HG02938 (cell line): ENCODE results near the gene MAP2K7.
"Not testable (repeated sequence)": the region's sequence is repeated elsewhere in the genome, so short reads cannot be mapped to it uniquely, and the experiment has no call there.

Experiments
- ATAC-seq: cut with Tn5 transposase; IDR thresholded peaks from one replicate; pipeline ENCODE4 v1.9.1; 2021; ENCODE audit warnings: mild to moderate bottlenecking, moderate library complexity; ENCODE audit not compliant: unreplicated experiment

The MAP2K7 gene

GRCh38 chr19:7883105-7883504, 20.6 kb upstream of the MAP2K7 start:
- no peak for ATAC-seq

DNA sequence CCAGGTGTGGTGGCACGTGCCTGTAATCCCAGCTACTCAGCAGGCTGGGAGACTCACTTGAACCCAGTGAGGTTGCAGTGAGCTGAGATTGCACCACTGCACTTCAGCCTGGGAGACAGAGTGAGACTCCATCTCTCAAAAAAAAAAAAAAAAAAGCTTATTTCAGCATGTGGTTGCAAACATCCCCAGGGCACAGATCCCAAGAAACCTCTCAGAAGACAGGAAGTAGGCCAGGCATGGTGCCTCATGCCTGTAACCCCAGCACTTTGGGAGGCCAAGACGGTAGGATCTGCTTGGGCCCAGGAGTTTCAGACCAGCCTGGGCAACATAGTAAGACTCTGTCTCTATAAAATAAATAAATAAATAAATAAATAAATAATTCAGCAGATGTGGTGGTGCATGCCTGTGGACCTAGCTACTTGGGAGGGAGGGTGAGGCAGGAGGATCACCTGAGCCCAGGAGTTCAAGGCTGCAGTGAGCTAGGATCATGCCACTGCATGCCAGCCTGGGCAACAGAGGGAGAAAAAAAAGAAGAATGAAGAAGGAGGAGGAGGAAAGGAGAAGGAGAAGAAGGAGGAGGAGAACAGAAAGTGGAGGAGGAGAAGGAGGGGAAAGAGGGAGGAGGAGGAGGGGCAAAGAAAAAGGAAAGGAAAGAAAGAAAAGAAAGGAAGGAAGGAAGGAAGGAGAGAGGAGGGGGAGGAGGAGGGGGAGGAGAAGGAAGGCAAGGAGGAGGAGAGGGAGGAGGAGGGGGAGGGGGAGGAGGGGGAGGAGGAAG, 19.7 kb upstream of the MAP2K7 start:
- ATAC-seq, result no peak

DNA sequence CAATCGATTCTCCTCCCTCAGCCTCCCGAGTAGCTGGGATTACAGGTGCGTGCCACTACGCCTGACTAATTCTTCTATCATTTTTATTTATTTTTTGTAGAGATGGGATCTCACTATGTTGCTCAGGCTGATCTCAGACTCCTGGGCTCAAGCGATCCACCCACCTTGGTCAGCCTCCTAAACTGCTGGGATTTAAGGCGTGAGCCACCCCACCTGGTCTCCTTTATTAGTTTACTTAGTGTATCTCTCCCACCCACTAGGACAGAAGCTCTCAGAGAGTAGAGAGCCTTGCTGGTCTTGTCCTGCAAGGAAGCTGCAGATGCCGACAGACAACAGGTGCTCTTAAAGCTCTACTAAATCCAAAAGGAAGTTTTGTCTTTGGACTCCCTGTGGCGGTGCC, 17.9 kb upstream of the MAP2K7 start:
- ATAC-seq, result no peak

DNA sequence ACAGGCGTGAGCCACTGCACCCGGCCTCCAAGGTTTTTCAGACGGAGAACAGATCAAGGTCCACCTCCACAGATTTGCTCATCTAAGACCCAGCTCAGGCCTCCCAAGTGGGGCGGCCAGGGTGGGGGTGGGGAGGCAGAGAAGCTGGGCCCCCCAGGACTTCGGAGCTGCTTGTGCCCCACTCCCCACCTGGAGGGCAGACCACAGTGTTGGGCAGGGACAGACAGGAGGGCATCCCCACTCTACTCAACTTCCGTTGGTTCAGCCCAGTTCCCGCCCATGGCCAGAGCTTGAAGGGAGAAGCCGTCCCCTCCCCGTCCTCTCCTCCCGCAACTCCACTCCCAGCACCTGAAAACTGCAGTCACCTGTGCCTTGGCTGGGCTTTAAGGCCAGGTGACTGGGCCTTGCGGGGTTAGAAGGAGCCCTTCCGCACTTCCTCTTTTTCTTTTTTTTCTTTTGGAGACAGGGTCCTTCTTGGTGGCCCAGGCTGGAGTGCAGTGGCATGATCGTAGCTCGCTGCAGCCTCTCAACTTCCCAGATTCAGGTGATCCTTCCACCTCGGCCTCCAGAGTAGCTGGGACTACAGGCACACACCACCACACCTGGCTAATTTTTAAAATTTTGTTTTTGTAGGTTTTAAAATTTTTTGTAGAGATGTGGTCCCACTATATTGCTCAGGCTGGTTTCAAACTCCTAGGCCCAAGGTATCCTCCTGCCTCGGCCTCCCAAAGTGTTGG, 16.1 kb upstream of the MAP2K7 start:
- ATAC-seq, result no peak

- ATAC-seq, result no peak
Observed at GRCh38 chr19:7888145-7888825, 15.4 kb upstream of the MAP2K7 start, which contains the start of gene LRRC8E. Gene LRRC8E, plus strand, starts transcription at chr19:7888510. Its CDS starts 7,094 bp downstream, at chr19:7895604.

- no peak for ATAC-seq
Observed at GRCh38 chr19:7888826-7889217, 14.9 kb upstream of the MAP2K7 start.

GRCh38 chr19:7893362-7894101, 10.1 kb upstream of the MAP2K7 start:
- ATAC-seq, result not testable (repeated sequence)

DNA sequence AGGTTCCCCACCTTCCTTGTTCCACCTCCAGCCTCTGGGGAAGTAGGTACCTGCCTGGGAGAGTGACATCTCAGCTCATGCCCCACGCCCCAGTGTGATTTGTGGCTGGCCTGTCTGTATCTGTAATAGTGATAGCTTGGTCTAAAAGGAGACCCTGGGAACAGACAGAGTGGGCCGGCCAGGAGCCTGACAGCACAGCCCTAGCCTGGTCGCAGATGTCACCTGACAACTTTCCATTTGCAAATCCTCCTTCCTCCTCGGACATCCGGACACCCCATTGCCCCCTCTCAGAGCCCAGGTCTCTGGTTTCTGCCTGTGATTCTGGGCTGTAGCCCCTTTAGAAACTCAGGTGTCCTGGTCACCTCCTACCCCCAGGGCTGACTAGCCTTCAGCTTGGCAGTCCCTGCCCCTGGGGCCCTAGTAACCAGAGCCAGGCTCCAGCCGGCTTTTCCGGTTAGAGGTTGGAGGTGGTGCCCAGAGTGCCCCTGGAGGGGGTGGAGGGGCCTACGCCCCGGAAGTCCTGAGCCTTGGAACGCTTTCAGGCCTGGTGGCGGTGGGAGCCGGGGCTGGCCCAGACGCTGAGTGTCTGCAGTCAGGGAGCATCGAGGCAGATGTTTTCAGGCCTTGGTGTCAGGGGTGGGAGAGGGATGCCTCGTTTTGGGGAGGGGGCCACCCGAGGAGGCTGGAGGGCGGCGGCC, 8.9 kb upstream of the MAP2K7 start:
- ATAC-seq, result no peak

DNA sequence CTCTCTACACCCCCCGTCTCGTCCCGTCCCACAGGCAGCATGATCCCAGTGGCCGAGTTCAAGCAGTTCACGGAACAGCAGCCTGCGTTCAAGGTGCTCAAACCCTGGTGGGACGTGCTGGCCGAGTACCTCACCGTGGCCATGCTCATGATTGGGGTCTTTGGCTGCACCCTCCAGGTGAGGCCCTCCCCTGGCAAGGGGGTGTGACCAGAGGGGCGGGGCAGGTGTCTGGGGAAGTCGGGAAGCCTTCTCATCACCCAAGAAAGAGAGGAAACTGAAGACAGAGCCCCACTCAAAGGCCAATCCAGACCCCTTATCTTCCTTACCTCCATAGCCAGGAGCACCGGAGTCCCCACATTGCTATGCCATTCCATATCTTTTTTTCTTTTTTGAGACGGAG, 8.1 kb upstream of the MAP2K7 start:
- no peak for ATAC-seq

DNA sequence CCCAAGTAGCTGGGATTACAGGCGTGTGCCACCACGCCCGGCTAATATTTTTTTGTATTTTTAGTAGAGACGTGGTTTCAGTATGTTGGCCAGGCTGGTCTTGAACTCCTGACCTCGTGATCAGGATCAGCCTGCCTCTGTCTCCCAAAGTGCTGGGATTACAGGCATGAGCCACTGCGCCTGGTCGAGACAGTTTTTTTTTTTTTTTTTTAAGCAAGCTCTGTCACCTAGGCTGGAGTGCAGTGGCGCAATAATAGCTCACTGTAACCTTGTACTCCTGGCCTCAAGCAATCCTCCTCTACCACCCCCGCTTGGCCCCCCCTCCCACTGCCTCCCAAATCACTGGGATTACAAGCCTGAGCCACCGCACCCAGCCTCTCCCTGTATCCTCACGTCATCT, 6.4 kb upstream of the MAP2K7 start:
- no peak for ATAC-seq

DNA sequence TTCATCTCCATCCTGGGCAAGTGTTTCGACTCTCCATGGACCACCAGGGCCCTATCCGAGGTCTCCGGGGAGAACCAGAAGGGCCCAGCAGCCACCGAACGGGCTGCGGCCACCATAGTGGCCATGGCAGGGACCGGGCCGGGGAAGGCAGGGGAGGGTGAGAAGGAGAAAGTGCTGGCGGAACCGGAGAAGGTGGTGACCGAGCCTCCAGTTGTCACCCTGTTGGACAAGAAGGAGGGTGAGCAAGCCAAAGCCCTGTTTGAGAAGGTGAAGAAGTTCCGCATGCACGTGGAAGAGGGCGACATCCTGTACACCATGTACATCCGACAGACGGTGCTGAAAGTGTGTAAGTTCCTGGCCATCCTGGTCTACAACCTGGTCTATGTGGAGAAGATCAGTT, 4.7 kb upstream of the MAP2K7 start:
- ATAC-seq, result no peak

- ATAC-seq, result no peak
Observed at GRCh38 chr19:7899751-7900378, 3.8 kb upstream of the MAP2K7 start.

DNA sequence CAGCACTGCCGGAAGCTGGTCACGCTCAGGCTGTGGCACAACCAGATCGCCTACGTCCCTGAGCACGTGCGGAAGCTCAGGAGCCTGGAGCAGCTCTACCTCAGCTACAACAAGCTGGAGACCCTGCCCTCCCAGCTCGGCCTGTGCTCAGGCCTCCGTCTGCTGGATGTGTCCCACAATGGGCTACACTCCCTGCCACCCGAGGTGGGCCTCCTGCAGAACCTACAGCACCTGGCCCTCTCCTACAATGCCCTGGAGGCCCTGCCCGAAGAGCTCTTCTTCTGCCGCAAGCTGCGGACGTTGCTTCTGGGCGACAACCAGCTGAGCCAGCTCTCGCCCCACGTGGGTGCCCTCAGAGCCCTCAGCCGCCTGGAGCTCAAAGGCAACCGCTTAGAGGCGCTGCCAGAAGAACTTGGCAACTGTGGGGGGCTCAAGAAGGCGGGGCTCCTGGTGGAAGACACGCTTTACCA, 3.2 kb upstream of the MAP2K7 start:
- no peak for ATAC-seq

DNA sequence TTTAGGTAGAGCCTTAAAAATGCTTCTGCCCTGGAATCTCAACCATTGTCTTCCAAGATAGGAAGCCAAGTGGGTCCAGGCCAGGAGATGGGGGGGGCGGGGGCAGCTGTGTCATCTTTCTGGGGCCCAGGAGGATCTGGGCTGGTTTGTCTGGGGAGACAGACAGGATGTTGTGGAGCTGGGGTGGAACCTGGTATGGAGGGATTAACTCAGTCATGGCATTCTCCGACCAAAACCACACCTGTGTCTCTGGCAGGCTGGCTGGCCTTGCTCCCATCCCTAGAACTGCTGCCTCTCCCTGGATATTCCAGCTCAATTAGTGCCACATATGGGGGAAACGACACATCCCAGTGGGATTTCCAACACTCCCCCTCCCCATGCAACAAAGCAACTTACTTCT, 2.7 kb upstream of the MAP2K7 start:
- no peak for ATAC-seq

DNA sequence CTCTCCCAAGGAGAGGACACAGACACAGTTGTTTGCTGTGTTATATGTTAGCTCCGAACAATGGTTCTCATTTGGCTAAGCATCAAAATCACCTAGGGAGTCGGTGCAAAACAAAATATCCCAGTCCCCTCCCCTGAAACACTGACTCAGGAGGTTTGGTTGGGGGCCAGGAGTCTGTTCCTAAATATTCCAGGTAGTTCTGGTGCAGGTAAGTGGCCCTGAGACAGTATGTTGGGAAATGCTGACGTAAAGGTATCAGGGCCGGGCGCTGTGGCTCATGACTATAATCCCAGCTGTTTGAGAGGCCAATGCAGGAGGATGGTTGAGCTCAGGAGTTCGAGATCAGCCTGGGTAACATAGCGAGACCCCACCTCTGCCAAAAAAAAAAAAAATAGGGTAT, 2.3 kb upstream of the MAP2K7 start:
- no peak for ATAC-seq

- no peak for ATAC-seq
Observed at GRCh38 chr19:7902796-7903243, 857 bp upstream of the MAP2K7 start.

- ATAC-seq, result peak; percentile 30
Observed at GRCh38 chr19:7904074-7905020, 670 bp downstream of the MAP2K7 start.

GRCh38 chr19:7905268-7905667, 1.6 kb downstream of the MAP2K7 start:
- ATAC-seq, result no peak

DNA sequence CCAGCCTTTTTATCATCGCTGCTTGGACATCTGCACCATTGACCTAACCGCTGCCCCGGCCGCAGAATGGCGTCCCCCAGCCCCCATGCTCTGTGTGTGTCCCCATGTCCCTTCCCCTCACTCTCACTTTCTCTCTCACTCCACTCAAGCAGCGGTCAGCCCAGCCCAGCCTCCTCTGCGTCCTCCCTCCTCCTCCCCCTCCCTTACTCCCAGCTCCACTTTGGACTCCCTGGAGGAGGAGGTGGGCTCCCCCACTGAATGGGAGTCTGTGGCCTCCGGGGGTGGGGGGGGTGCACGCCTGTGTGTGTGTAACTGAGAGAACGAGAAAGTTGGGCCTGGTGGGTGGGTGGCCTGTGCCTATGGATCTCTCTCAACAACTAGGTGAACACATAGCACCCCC, 2.2 kb downstream of the MAP2K7 start:
- ATAC-seq, result no peak
